DND-41 (cell line): ENCODE measurements around the gene GRM5.
A peak's percentile ranks its signal among the peaks of the same experiment; 100 is the strongest.
"Not testable (repeated sequence)": the region's sequence is repeated elsewhere in the genome, so short reads cannot be mapped to it uniquely, and the experiment has no call there.

Experiments used
- ATAC-seq: fragments of 200-7000 bp; cut with Tn5 transposase; 3 replicates; pipeline ENCODE4 v1.9.1; 2021; ENCODE audit warnings: low read depth; ENCODE audit not compliant: insufficient read depth
- DNase-seq: peaks from one replicate; pipeline ENCODE4 v3.0.0-alpha.2; 2020
- H2AFZ ChIP-seq: 2 replicates; pipeline ENCODE4 v1.6.0; 2012; ENCODE audit warnings: low read depth, low read length
- H3K27ac ChIP-seq: 2 replicates; pipeline ENCODE4 v1.5.1; 2012; ENCODE audit warnings: low read length, inconsistent platforms
- H3K27me3 ChIP-seq: fragments of 200-600 bp; sonication (generic); 2 replicates; pipeline ENCODE4 v1.6.0; 2012; ENCODE audit warnings: low read length, mild to moderate bottlenecking, inconsistent platforms; ENCODE audit not compliant: insufficient read depth, poor library complexity
- H3K36me3 ChIP-seq: 2 replicates; pipeline ENCODE4 v1.5.1; 2012; ENCODE audit warnings: low read length, inconsistent platforms; ENCODE audit not compliant: insufficient read depth
- H3K4me1 ChIP-seq: 2 replicates; pipeline ENCODE4 v1.5.1; 2012; ENCODE audit warnings: mild to moderate bottlenecking, low read length; ENCODE audit not compliant: insufficient read depth
- H3K4me2 ChIP-seq: 2 replicates; pipeline ENCODE4 v1.6.0; 2012; ENCODE audit warnings: mild to moderate bottlenecking, moderate library complexity, low read length, inconsistent platforms; ENCODE audit not compliant: insufficient read depth
- H3K4me3 ChIP-seq, 2 experiments: fragments of 200-600 bp in 1 of 2; shearing (Covaris generic) in 1 of 2; 2 replicates each; pipeline ENCODE4 v1.5.1; 2012 to 2016; ENCODE audit warnings: inconsistent platforms in 2 of 2, low read length in 2 of 2, mild to moderate bottlenecking in 2 of 2, low read depth in 1 of 2, moderate library complexity in 1 of 2
- H3K79me2 ChIP-seq: 2 replicates; pipeline ENCODE4 v1.6.0; 2012; ENCODE audit warnings: low read length, inconsistent platforms; ENCODE audit not compliant: insufficient read depth
- H3K9ac ChIP-seq: 2 replicates; pipeline ENCODE4 v1.6.0; 2012; ENCODE audit warnings: low read depth, mild to moderate bottlenecking, inconsistent platforms, low read length, moderate library complexity
- H3K9me3 ChIP-seq: 2 replicates; pipeline ENCODE4 v1.5.1; 2012; ENCODE audit warnings: low read length, moderate library complexity, mild to moderate bottlenecking, inconsistent platforms; ENCODE audit not compliant: insufficient read depth, severe bottlenecking
- H4K20me1 ChIP-seq: 2 replicates; pipeline ENCODE4 v1.6.0; 2012; ENCODE audit warnings: low read length; ENCODE audit not compliant: insufficient read depth
- TF ChIP-seq, protein P1 (sequence below): IDR thresholded peaks from 2 replicates; pipeline ENCODE4 v1.5.1; 2012; ENCODE audit warnings: borderline replicate concordance, low read length, moderate library complexity, mild to moderate bottlenecking; ENCODE audit not compliant: poor library complexity, severe bottlenecking; ENCODE audit errors: extremely low read depth

GRM5 gene

GRCh38 chr11:89065651-89066201 is at the start of gene GRM5:
GRM5 (minus strand) TSS chr11:89065982; CDS start chr11:89047872, 18,110 bp downstream.
- H3K79me2 ChIP-seq, H3K4me3 ChIP-seq, H3K4me1 ChIP-seq, H3K4me2 ChIP-seq, H4K20me1 ChIP-seq, H3K9ac ChIP-seq, H2AFZ ChIP-seq, DNase-seq, ATAC-seq, H3K27me3 ChIP-seq, H3K9me3 ChIP-seq, H3K36me3 ChIP-seq, H3K27ac ChIP-seq: not testable (repeated sequence)

DNA sequence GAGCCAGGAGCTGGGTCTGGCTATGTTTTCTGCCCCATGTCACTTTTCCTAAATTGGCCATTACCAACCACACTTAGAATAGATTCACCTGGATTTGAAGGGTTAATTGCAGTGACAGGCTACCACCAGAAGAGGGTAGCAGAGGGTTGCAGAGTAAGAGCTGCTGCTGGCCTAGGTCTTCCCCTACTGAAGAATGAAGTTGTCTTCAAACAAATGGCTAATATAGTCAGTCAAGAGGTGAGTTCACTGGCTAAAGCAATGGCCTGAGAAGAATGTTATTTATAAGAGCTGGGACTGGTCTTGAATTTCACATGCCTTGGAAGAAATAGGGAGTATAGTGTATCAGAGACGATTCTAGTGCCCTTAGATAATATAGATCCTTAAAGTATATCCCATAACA is 32.2 kb upstream of the GRM5 start:
- H3K4me2 ChIP-seq, H4K20me1 ChIP-seq, H3K9ac ChIP-seq, H3K9me3 ChIP-seq, H3K27ac ChIP-seq, H2AFZ ChIP-seq, H3K79me2 ChIP-seq, H3K4me3 ChIP-seq, H3K27me3 ChIP-seq, H3K36me3 ChIP-seq, H3K4me1 ChIP-seq: not testable (repeated sequence)
- DNase-seq (peak; percentile 28), ATAC-seq (peak; percentile 87)
- TF ChIP-seq, protein P1, sequence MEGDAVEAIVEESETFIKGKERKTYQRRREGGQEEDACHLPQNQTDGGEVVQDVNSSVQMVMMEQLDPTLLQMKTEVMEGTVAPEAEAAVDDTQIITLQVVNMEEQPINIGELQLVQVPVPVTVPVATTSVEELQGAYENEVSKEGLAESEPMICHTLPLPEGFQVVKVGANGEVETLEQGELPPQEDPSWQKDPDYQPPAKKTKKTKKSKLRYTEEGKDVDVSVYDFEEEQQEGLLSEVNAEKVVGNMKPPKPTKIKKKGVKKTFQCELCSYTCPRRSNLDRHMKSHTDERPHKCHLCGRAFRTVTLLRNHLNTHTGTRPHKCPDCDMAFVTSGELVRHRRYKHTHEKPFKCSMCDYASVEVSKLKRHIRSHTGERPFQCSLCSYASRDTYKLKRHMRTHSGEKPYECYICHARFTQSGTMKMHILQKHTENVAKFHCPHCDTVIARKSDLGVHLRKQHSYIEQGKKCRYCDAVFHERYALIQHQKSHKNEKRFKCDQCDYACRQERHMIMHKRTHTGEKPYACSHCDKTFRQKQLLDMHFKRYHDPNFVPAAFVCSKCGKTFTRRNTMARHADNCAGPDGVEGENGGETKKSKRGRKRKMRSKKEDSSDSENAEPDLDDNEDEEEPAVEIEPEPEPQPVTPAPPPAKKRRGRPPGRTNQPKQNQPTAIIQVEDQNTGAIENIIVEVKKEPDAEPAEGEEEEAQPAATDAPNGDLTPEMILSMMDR = peak; percentile 70

GRCh38 chr11:89093806-89094205 is 28.0 kb upstream of the GRM5 start:
- H3K27ac ChIP-seq, H3K4me1 ChIP-seq, H3K9me3 ChIP-seq, H2AFZ ChIP-seq, H3K36me3 ChIP-seq, H3K4me2 ChIP-seq, H3K79me2 ChIP-seq, H3K4me3 ChIP-seq, H3K9ac ChIP-seq, H3K27me3 ChIP-seq, DNase-seq, ATAC-seq, H4K20me1 ChIP-seq: not testable (repeated sequence)

- not testable (repeated sequence) for H3K9me3 ChIP-seq, ATAC-seq, H3K27me3 ChIP-seq, H3K9ac ChIP-seq, H3K4me1 ChIP-seq, H3K36me3 ChIP-seq, H3K4me3 ChIP-seq, H3K27ac ChIP-seq, DNase-seq, H3K79me2 ChIP-seq, H3K4me2 ChIP-seq, H4K20me1 ChIP-seq, H2AFZ ChIP-seq
Observed at GRCh38 chr11:89084951-89085350, 19.2 kb upstream of the GRM5 start.

GRCh38 chr11:89070911-89071310 is 5.1 kb upstream of the GRM5 start:
- not testable (repeated sequence) for H3K4me3 ChIP-seq, H3K27ac ChIP-seq, H3K79me2 ChIP-seq, H3K9me3 ChIP-seq, ATAC-seq, H3K27me3 ChIP-seq, H3K36me3 ChIP-seq, H3K9ac ChIP-seq, H3K4me2 ChIP-seq, H3K4me1 ChIP-seq, DNase-seq, H2AFZ ChIP-seq, H4K20me1 ChIP-seq
